ENCODE measurements around the gene ERLEC1.

Gene ERLEC1

GRCh38 chr2:53865962-53866361 is 79.1 kb downstream of the ERLEC1 start:
- no peak for DNase-seq (ENCODE audit: extremely low spot score)
- TF ChIP-seq FOXK2 (IDR thresholded peaks at IDR 0.05) (no peak), FOXM1 (IDR thresholded peaks at IDR 0.05; ENCODE audit: borderline replicate concordance) (no peak), HDGF (IDR thresholded peaks at IDR 0.05; ENCODE audit: borderline replicate concordance) (no peak), TARDBP (IDR thresholded peaks at IDR 0.05) (no peak), BHLHE40 (IDR thresholded peaks at IDR 0.05; ENCODE audit: borderline replicate concordance) (no peak), L3MBTL2 (conservative IDR thresholded peaks at IDR 0.05) (no peak), ZNF384 (IDR thresholded peaks at IDR 0.05) (no peak), NFRKB (IDR thresholded peaks at IDR 0.05) (no peak), ARNT (IDR thresholded peaks at IDR 0.05) (no peak), ELF4 (IDR thresholded peaks at IDR 0.05) (no peak), LEF1 (IDR thresholded peaks at IDR 0.05; ENCODE audit: borderline replicate concordance) (no peak)
- ChIA-PET POLR2A (no interaction called here), CTCF (no interaction called here)

GRCh38 chr2:53867169-53867568 is 80.3 kb downstream of the ERLEC1 start:
- no peak for TF ChIP-seq ELF4 (IDR thresholded peaks at IDR 0.05)
- TF ChIP-seq FOXK2 (IDR thresholded peaks at IDR 0.05), result no peak
- TF ChIP-seq BHLHE40 (IDR thresholded peaks at IDR 0.05; ENCODE audit: borderline replicate concordance), result no peak
- TF ChIP-seq ARNT (IDR thresholded peaks at IDR 0.05), result no peak
- DNase-seq (ENCODE audit: extremely low spot score), result no peak
- CTCF ChIA-PET, result interaction anchor here (0.6 kb wide), 1 partner anchor 11 kb away, joined by 4 read pairs; no protein-coding TSS in a partner anchor
- POLR2A ChIA-PET, result no interaction called here

GRCh38 chr2:53867773-53868172 is 80.9 kb downstream of the ERLEC1 start:
- ChIA-PET CTCF (interaction anchor here (0.6 kb wide), 1 partner anchor 10 kb away, joined by 4 read pairs; no protein-coding TSS in a partner anchor), POLR2A (no interaction called here)
- no peak for TF ChIP-seq L3MBTL2 (conservative IDR thresholded peaks at IDR 0.05)
- no peak for TF ChIP-seq FOXA1 (IDR thresholded peaks at IDR 0.05)
- no peak for TF ChIP-seq TARDBP (IDR thresholded peaks at IDR 0.05)
- TF ChIP-seq ELF4 (IDR thresholded peaks at IDR 0.05), result no peak
- TF ChIP-seq SUZ12 (IDR thresholded peaks at IDR 0.05), result no peak
- no peak for TF ChIP-seq SP1 (IDR thresholded peaks at IDR 0.05)
- no peak for TF ChIP-seq CTBP1 (IDR thresholded peaks at IDR 0.05; ENCODE audit: borderline replicate concordance)
- no peak for TF ChIP-seq FOXK2 (IDR thresholded peaks at IDR 0.05)
- TF ChIP-seq FOXM1 (IDR thresholded peaks at IDR 0.05; ENCODE audit: borderline replicate concordance), result no peak
- TF ChIP-seq NFRKB (IDR thresholded peaks at IDR 0.05), result no peak
- no peak for TF ChIP-seq ZNF384 (IDR thresholded peaks at IDR 0.05)
- TF ChIP-seq ARNT (IDR thresholded peaks at IDR 0.05), result no peak
- TF ChIP-seq BHLHE40 (IDR thresholded peaks at IDR 0.05; ENCODE audit: borderline replicate concordance), result no peak
- TF ChIP-seq HDGF (IDR thresholded peaks at IDR 0.05; ENCODE audit: borderline replicate concordance), result no peak
- no peak for TF ChIP-seq LEF1 (IDR thresholded peaks at IDR 0.05; ENCODE audit: borderline replicate concordance)
- no peak for TF ChIP-seq PKNOX1 (IDR thresholded peaks at IDR 0.05)
- no peak for DNase-seq (ENCODE audit: extremely low spot score)

Data from HEK293T (cell line).